CD14-positive monocyte (primary cell): ENCODE measurements around the gene CYP21A2. TPM values are rescaled to one million over a fixed set of nuclear protein-coding genes. Genes with fewer than 3 reads are reported as not detected.
"Not testable (repeated sequence)": the region's sequence is repeated elsewhere in the genome, so short reads cannot be mapped to it uniquely, and the experiment has no call there.

Experiments
- DNase-seq, 3 donors: peaks; one replicate each; pipeline ENCODE4 v3.0.0-alpha.2; 2011 to 2022
- H2AFZ ChIP-seq: 2 replicates; pipeline ENCODE4 v1.6.0; 2012; ENCODE audit warnings: mild to moderate bottlenecking, low read depth, low read length, inconsistent platforms; ENCODE audit not compliant: insufficient read depth, poor library complexity, severe bottlenecking
- H3K27ac ChIP-seq, 2 donors: 1 replicate in 1 of 2; 2 replicates in 1 of 2; pipeline ENCODE4 v1.5.1; 2012 to 2013; ENCODE audit warnings: low read length in 2 of 2, control low read depth in 1 of 2, inconsistent platforms in 1 of 2, low read depth in 1 of 2, mild to moderate bottlenecking in 1 of 2
- H3K27me3 ChIP-seq, 2 donors: one replicate each; pipeline versions ENCODE4 v1.6.0 to v1.6.1; 2011 to 2013; ENCODE audit warnings: low read length in 2 of 2; ENCODE audit not compliant: control insufficient read depth in 2 of 2, insufficient read depth in 2 of 2
- H3K36me3 ChIP-seq, 2 donors: replicated peaks in 1 of 2; 1 replicate in 1 of 2; 2 replicates in 1 of 2; pipeline versions ENCODE4 v1.5.1 to v1.6.1; 2012 to 2013; ENCODE audit warnings: low read length in 2 of 2, control low read depth in 1 of 2, inconsistent platforms in 1 of 2, mild to moderate bottlenecking in 1 of 2; ENCODE audit not compliant: insufficient read depth in 2 of 2, control insufficient read depth in 1 of 2
- H3K4me1 ChIP-seq, 2 donors: 1 replicate in 1 of 2; 2 replicates in 1 of 2; pipeline versions ENCODE4 v1.5.1 to v1.6.1; 2012 to 2013; ENCODE audit warnings: low read length in 2 of 2, control low read depth in 1 of 2, inconsistent platforms in 1 of 2, mild to moderate bottlenecking in 1 of 2, moderate library complexity in 1 of 2; ENCODE audit not compliant: insufficient read depth in 2 of 2, control insufficient read depth in 1 of 2
- H3K4me2 ChIP-seq: replicated peaks from 2 replicates; pipeline ENCODE3; 2012; ENCODE audit warnings: low read length, moderate library complexity, mild to moderate bottlenecking; ENCODE audit not compliant: poor library complexity, severe bottlenecking; ENCODE audit errors: extremely low read depth
- H3K4me3 ChIP-seq, 3 experiments: fragments of 200-600 bp in 1 of 3; sonication (generic) in 1 of 3; replicated peaks in 1 of 3; 1 replicate in 2 of 3; 2 replicates in 1 of 3; pipeline ENCODE4 v1.5.1; 2011 to 2013; ENCODE audit warnings: low read length in 3 of 3, mild to moderate bottlenecking in 3 of 3, control low read depth in 2 of 3, low read depth in 2 of 3, inconsistent platforms in 1 of 3, moderate library complexity in 1 of 3
- H3K79me2 ChIP-seq: 2 replicates; pipeline ENCODE4 v1.6.0; 2012; ENCODE audit warnings: mild to moderate bottlenecking, control low read depth, inconsistent platforms, low read length, moderate library complexity; ENCODE audit not compliant: insufficient read depth
- H3K9ac ChIP-seq: 2 replicates; pipeline ENCODE4 v1.6.0; 2017; ENCODE audit warnings: low read length, mild to moderate bottlenecking; ENCODE audit not compliant: insufficient read depth, poor library complexity, severe bottlenecking
- H3K9me3 ChIP-seq, 2 donors: replicated peaks in 1 of 2; 1 replicate in 1 of 2; 2 replicates in 1 of 2; pipeline versions ENCODE4 v1.5.1 to v1.6.1; 2012 to 2013; ENCODE audit warnings: low read length in 2 of 2, control low read depth in 1 of 2; ENCODE audit not compliant: control insufficient read depth in 1 of 2, insufficient read depth in 1 of 2
- H4K20me1 ChIP-seq: 2 replicates; pipeline ENCODE4 v1.6.0; 2012; ENCODE audit warnings: mild to moderate bottlenecking, low read length, control low read depth, moderate library complexity; ENCODE audit not compliant: insufficient read depth
- H3K27ac Mint-ChIP-seq, 7 donors: one replicate each; pipeline ENCODE4 v1.8.0; 2020; ENCODE audit warnings: mild to moderate bottlenecking in 7 of 7, mixed read lengths in 7 of 7, moderate library complexity in 6 of 7, inconsistent platforms in 2 of 7
- H3K27me3 Mint-ChIP-seq, 3 donors: one replicate each; pipeline ENCODE4 v1.8.0; 2021 to 2022; ENCODE audit warnings: low read depth in 3 of 3, mild to moderate bottlenecking in 3 of 3, mixed read lengths in 3 of 3, moderate library complexity in 3 of 3, inconsistent platforms in 1 of 3
- H3K36me3 Mint-ChIP-seq, 2 donors: one replicate each; pipeline ENCODE4 v1.8.0; 2020; ENCODE audit warnings: mixed read lengths in 2 of 2, inconsistent platforms in 1 of 2, mild to moderate bottlenecking in 1 of 2
- H3K4me1 Mint-ChIP-seq: one replicate; pipeline ENCODE4 v1.8.0; 2020; ENCODE audit warnings: mild to moderate bottlenecking, mixed read lengths
- H3K4me3 Mint-ChIP-seq, 2 donors: one replicate each; pipeline ENCODE4 v1.8.0; 2020; ENCODE audit warnings: mild to moderate bottlenecking in 2 of 2, mixed read lengths in 2 of 2, moderate library complexity in 1 of 2
- H3K9me3 Mint-ChIP-seq, 7 donors: one replicate each; pipeline ENCODE4 v1.8.0; 2020 to 2022; ENCODE audit warnings: mixed read lengths in 7 of 7, mild to moderate bottlenecking in 6 of 7, moderate library complexity in 6 of 7, inconsistent platforms in 2 of 7
- WGBS: methylation state at CpG from one replicate; pipeline ENCODE4 v1.1.5; 2013; ENCODE audit warnings: missing lambda C conversion rate; ENCODE audit not compliant: insufficient coverage; 5-methylcytosine and 5-hydroxymethylcytosine counted together
- intact Hi-C, 2 donors: fragments of 100-400 bp; cut with micrococcal nuclease; formaldehyde crosslinking; loops; one replicate each; pipeline versions ENCODE4 v1.15.0 to v1.15.1; 2023
- polyA plus RNA-seq, 3 donors: library from polyadenylated mRNA; depleted of rRNA in 1 of 3; unstranded in 2 of 3; stranded (reverse) in 1 of 3; fragments of 300-500 nt in 2 of 3; fragments of >200 nt in 1 of 3; fragmentation: Illumina TruSeq in 2 of 3; gene quantifications; 1 replicate in 2 of 3; 2 replicates in 1 of 3; pipeline ENCODE4 v1.2.3, GENCODE V29; 2012 to 2021

Gene CYP21A2
- polyA plus RNA-seq, 3 donors, result 0.16 TPM; not detected in 2

GRCh38 chr6:32039321-32040274, 1.4 kb downstream of the CYP21A2 start:
- H3K4me1 ChIP-seq, H2AFZ ChIP-seq, H3K9me3 ChIP-seq, H3K36me3 Mint-ChIP-seq, H3K9me3 Mint-ChIP-seq, H3K4me3 Mint-ChIP-seq, H3K27me3 Mint-ChIP-seq, H3K27ac ChIP-seq, intact Hi-C loops, H3K4me2 ChIP-seq, H3K9ac ChIP-seq, H3K4me3 ChIP-seq, H3K27ac Mint-ChIP-seq, H4K20me1 ChIP-seq, DNase-seq, H3K27me3 ChIP-seq, H3K4me1 Mint-ChIP-seq, H3K79me2 ChIP-seq, H3K36me3 ChIP-seq: not testable (repeated sequence)
- WGBS, result 78% methylated on average over 12 of the region's 24 CpGs

DNA sequence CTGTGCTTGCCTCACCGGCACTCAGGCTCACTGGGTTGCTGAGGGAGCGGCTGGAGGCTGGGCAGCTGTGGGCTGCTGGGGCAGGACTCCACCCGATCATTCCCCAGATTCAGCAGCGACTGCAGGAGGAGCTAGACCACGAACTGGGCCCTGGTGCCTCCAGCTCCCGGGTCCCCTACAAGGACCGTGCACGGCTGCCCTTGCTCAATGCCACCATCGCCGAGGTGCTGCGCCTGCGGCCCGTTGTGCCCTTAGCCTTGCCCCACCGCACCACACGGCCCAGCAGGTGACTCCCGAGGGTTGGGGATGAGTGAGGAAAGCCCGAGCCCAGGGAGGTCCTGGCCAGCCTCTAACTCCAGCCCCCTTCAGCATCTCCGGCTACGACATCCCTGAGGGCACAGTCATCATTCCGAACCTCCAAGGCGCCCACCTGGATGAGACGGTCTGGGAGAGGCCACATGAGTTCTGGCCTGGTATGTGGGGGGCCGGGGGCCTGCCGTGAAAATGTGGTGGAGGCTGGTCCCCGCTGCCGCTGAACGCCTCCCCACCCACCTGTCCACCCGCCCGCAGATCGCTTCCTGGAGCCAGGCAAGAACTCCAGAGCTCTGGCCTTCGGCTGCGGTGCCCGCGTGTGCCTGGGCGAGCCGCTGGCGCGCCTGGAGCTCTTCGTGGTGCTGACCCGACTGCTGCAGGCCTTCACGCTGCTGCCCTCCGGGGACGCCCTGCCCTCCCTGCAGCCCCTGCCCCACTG, 2.3 kb downstream of the CYP21A2 start:
- H3K4me1 ChIP-seq, H3K9me3 ChIP-seq, H3K27me3 Mint-ChIP-seq, intact Hi-C loops, H3K27ac ChIP-seq, H3K79me2 ChIP-seq, H3K9ac ChIP-seq, H3K27me3 ChIP-seq, H3K36me3 ChIP-seq, H3K4me3 ChIP-seq, H3K4me1 Mint-ChIP-seq, H3K9me3 Mint-ChIP-seq, H4K20me1 ChIP-seq, H3K36me3 Mint-ChIP-seq, H3K27ac Mint-ChIP-seq, H3K4me2 ChIP-seq, DNase-seq, H3K4me3 Mint-ChIP-seq, H2AFZ ChIP-seq: not testable (repeated sequence)
- WGBS, result 96% methylated on average over 3 of the region's 43 CpGs

DNA sequence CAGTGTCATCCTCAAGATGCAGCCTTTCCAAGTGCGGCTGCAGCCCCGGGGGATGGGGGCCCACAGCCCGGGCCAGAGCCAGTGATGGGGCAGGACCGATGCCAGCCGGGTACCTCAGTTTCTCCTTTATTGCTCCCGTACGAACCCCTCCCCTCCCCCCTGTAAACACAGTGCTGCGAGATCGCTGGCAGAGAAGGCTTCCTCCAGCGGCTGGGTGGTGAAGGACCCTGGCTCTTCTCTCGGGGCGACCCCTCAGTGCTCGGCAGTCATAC, 2.8 kb downstream of the CYP21A2 start:
- H3K79me2 ChIP-seq, H3K4me3 ChIP-seq, intact Hi-C loops, H3K9me3 Mint-ChIP-seq, H4K20me1 ChIP-seq, H3K36me3 ChIP-seq, H3K27me3 ChIP-seq, H3K4me1 ChIP-seq, H3K4me1 Mint-ChIP-seq, H3K27me3 Mint-ChIP-seq, H3K27ac ChIP-seq, H2AFZ ChIP-seq, H3K36me3 Mint-ChIP-seq, H3K4me3 Mint-ChIP-seq, H3K9ac ChIP-seq, H3K27ac Mint-ChIP-seq, H3K4me2 ChIP-seq, DNase-seq, H3K9me3 ChIP-seq: not testable (repeated sequence)
- no CpG with 5 or more reads among the region's 13 CpGs for WGBS

GRCh38 chr6:32041385-32041784, 3.2 kb downstream of the CYP21A2 start:
- H3K4me3 ChIP-seq, H3K4me1 ChIP-seq, intact Hi-C loops, H3K9ac ChIP-seq, H3K4me3 Mint-ChIP-seq, H3K27me3 ChIP-seq, H3K9me3 ChIP-seq, H3K36me3 Mint-ChIP-seq, H3K4me2 ChIP-seq, H3K27ac ChIP-seq, H3K9me3 Mint-ChIP-seq, DNase-seq, H2AFZ ChIP-seq, H3K79me2 ChIP-seq, H3K4me1 Mint-ChIP-seq, H3K27ac Mint-ChIP-seq, H3K27me3 Mint-ChIP-seq, H4K20me1 ChIP-seq, H3K36me3 ChIP-seq: not testable (repeated sequence)
- WGBS, result no CpG with 5 or more reads among the region's 10 CpGs
